HL-60/S4 treated with retinoic acid at 250 ng/mL for 4 days and 3 days (cell line): ENCODE results near the gene GNG11.

Experiments used
- in situ Hi-C: fragments of 300-500 bp; cut with MboI; formaldehyde crosslinking; loops from 2 replicates; pipeline ENCODE4 v1.7.0; 2022; ENCODE audit warnings: low sequenced_read_pairs

Gene GNG11

DNA sequence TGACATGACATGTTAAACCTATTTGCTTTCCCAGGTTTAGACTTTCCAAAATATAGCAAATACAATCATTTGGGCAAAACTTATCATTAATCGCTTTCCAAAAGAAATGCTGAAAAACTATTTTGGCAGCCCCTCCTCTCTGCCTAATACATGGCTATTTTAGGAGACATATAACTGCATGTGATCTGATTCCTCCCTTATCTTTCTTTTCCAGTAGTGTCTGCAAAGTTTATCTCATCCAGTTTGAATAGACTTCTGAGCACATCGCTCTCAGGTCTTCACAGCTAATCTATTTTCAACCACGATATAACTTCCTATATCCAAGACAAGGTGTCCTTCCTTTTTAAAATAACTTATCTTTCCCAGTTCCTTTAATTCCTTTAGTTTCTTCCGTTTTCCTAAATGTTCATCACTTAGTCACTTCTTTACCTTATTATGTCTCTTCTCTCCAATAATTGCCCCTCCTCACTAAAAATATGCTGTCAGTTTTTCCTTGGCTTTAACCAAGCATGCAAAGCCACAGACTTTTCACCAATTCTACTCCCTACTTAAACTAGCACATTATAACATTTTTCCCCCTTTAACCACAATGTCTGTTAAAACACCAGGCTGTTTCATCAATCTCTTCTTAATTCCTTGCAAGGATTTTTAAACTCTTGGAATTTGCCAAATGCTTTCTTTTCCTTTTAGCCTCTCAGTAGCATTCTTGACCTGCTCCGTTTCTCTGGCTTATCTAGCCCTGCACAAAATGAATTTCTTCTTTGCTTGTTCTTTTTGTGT lies 24.4 kb downstream of the GNG11 start:
- in situ Hi-C loops = no loop called here

DNA sequence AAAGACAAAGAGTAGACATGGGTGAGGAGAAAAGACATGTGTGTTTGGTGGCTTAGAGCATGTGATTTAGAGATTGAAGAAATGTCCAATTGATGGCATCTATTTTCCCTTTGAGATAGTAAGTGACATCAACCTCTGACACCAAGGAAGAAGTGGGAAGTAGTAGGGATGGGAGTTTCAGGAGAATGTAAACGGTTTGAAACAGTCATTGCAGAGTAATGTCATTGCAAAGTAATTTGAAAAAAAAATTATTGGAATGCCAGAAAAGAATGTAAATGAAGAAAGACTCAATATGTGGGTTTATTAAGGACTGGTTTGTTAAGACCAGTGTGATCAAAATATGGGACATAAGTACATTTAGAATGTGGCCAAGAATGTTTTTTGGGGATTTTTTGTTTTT lies 26.6 kb downstream of the GNG11 start:
- in situ Hi-C loops = no loop called here

DNA sequence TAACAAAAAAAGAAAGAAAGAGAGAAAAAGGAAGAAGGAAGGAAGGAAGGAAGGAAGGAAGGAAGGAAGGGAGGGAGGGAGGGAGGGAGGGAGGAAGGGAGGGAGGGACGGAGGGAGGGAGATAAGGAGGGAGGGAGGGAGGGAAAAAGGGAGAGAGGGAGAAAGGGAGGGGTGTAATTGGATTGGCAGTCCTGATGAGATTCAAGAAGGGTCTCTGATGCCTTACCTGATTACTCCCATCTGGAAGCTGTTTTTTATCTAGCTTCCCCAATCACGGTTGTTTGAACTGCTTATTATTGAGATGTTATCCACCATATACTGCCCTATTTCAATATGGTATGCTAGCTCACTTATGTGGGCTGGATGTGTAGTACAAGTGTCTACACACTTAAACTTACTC lies 27.3 kb downstream of the GNG11 start:
- in situ Hi-C loops = no loop called here

DNA sequence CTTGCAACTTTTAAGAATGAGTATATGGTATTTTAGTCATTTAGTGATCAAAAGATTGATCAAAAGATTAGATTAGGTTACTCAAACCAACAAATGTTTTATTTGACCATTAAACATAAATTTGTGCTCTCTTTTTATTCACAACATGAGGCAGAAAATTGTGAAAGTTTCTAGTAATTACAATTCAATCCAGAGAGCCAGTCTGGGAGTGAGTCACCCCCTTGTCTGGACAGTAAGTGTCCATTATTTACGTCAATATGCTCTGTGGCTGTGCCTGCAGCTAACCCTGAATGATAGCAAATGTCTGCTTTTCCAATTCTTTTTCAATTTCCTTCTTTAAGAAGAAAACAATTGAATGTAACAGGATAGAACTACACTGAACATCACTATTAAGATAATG lies 27.9 kb downstream of the GNG11 start:
- in situ Hi-C loops = no loop called here

DNA sequence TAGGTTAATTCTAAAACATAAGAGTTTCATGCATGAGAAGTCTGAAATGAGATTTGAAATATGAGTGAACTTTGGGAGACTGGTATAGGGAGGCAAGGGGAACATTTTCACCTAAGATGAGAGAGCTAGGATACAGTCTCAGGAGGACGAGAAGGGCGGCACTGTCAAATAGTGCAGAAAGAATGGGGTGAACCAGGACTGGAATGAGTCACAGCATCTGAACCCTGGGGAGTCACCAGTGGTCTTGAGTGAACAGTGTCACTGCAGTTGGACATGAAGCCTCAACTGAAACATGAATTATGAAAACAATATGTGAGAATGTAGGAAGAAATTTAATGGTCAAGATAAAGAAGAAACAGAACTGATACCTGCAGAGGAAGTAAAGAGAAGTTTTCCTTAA lies 33.8 kb downstream of the GNG11 start:
- in situ Hi-C loops = no loop called here

DNA sequence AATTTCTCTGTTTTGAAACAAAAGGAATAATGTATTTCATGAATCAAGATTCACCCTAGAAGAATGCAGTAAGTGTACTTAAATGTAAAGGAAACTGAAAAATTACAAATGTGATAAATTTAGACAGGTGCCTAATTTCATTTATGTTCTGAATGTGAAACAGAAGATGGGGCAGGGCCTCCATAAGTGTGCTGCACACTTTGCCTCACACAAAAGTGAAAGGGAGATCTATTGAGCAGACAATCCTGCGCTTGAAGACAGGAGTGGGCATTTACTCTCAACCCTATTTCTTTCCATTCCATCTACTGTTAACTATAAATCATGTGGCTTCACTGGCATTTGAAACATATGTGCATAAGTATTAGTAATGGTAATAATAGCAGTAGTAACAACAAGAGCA lies 36.2 kb downstream of the GNG11 start:
- in situ Hi-C loops = no loop called here

DNA sequence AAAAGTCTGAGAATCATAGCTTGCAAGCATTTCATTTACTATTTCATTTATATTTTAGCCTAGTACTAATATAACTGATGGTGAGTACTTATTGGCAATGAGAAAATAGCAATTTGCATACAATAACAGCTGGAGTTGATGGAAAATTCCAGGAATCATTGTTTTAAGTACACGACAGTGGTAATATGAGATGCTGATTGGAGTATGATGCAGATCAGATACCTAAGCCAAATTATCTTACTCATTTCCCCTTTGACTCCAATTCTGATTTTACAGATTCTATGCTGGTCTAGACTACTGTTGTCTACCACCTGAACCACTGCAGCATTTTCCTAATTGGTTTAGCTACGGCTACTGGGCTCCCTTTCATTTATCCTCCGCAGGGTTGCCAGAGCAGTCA lies 36.7 kb downstream of the GNG11 start:
- in situ Hi-C loops = no loop called here

DNA sequence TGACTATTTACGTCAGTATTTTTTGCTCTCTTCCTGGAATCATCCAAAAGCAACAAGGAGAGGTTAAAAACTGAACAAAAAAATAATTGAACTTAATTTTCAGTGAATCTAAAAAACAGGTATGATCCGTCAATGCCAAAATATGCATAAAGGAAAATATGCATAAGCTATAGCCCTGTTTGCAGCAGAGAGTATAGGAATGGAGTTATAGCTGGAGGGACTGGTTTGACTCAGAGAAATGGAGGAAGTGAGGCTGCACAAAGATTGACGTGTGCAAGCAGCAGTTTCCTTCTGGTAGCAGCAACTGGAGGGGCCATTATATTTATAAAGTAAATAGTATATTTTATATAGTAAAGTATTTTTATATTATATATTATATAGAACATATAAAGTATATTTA lies 37.1 kb downstream of the GNG11 start:
- in situ Hi-C loops = no loop called here

DNA sequence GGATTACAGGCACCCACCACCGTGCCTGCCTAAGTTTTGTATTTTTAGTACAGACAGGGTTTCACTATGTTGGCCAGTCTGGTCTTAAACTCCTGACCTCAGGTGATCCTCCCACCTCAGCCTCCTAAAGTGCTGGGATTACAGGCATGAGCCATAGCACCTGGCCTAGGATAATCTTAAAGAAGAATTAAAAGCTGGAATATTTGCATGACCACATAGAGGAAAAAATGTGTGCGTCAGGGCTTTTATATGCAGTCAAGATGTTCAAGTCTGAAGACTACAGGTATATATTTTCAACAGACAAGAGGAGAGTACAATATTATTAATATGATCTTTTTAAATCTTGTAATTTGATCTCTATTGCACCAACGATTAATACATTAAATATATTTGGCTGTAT lies 39.5 kb downstream of the GNG11 start:
- in situ Hi-C loops = no loop called here

DNA sequence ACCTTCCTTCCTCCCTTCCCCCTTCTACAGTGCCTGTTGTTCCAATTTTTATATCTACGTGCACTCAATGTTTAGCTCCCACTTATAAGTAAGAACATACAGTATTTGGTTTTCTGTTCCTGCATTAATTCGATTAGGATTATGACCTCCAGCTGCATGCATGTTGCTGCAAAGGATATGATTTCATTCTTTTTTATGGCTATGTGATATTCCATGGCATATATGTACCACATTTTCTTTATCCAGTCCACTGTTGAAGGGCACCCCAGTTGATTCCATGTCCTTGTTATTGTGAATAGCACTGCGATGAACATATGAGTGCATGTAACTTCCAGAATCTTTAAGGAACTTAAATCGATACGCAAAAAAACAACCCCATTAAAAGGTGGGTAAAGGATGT lies 42.7 kb downstream of the GNG11 start:
- in situ Hi-C loops = no loop called here

DNA sequence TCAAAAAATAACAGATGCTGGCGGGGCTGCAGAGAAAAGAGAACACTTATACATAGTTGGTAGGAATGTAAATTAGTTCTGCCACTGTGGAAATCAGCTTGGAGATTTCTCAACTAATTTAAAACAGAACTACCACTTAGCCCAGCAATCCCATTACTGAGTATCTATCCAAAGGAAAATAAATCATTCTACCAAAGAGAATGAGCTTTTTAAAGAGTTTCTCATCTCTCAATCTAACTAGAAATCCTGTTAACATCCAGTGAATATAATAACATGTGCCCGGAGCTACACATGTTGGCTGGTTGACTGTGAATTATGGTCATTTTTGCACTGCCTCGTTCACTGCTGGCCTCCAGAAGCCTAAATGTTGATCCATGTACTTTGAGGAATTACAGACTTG lies 43.3 kb downstream of the GNG11 start:
- in situ Hi-C loops = no loop called here

DNA sequence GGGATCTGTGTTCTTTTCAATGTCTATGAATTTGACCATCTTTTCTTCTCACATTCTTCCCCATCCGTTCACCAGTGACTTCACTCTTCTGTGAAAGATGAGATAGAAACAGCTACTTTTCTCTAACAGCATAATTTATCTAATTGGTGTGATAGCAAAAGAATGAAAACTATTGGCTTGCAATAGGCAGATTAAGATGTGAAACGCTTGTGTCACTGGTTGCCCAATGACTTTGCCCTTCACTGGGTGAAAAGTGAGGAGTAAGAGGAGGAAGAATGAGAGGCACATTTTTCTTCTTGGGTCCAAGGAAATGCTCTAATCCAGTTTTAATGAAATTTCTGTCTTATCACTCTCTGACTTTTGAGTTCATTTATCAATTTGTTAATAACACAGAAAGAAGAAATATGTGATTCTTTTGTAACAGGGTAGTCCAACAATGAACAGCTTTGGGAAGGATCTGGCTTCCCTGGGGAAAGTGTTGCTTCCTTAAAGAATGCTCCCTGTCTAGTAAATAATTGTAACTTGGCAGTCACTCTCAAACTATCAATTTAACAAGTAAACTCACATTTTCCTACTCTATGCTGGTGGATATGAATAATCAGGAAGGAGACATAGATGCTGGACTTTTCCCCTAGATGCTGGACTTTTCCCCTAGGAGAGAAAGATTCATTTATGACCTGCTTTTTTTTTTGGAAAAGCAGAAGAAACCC lies 47.5 kb downstream of the GNG11 start:
- in situ Hi-C loops = no loop called here

DNA sequence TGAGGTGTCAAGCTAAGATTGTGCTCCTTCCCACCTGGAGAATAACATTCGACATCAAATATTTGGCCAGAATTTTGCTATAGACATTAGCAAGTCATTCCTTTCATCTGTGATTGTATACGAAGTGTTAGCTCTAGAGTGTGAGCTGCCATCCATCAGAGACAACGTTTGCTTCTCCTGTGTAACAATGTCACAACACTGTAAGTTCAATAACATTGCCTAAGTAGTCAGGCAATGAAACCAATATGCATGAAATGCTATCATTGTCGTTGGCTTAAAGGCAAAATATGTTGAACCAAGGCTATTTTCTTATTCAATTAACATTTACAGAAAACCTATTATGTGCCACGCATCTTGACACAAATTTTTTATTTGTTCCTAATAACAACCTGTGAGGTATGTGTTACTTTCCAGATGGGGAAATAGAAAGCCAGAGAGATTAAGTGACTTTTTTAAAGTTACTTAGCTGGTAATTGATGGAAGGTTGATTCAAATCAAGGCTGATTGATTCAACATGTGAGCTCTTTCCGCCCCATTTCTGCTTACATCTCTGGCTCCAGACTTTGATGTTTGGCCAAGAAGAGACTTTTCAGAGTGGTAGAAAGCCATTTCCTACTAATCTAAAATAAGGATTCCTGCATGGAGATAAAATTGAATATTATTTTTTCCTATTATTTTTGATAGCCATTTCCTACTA lies 50.6 kb downstream of the GNG11 start:
- in situ Hi-C loops = no loop called here

DNA sequence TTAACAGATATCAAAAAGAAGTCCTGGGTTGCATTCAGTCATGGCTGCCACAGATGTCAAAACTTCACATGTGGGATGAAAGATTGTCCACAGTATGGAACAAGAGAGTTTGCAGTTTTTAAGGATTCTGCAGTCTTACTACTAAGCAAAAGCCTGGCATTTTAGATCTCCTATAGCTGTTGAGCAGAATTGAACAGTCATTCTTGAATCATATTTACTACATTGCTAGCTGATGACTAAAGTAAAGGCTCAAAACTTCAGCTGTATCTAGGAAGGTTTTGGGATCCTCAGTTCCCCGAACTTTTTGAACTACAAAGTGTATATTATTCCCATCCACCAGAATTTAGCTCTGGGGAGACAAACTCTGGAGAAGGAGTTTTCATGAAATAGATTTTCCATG lies 51.6 kb downstream of the GNG11 start:
- in situ Hi-C loops = no loop called here

DNA sequence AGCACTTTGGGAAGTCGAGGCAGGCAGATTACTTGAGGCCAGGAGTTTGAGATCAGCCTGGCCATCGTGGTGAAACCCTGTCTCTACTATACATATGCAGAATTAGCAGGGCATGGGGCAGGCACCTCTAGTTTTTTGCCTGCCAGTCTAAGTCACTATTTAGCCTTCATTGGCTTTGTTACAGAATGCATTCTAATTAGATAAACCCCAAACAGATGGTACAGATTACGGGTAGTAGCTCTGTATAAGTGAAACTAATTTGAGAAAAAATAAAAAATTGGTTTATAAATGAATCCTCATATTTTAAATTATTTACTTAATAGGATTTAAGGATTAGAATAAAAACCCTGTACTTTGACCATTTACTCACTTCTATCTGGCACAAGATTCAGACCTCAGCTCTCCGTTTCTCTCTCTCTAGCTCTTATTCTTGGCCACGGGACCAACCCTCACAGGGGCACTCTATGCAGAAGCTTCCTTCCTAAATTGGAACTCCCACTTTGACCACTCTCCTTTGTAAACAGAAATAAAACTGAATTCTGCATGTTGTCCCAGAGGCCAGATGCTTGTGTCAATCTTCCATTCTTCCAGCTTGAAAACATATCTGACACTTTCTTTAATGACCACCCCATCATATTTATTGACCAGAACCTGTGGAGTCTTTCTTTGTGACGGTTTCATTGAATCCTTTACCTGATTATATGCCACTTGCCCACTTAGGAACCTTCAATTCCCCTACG lies 55.8 kb downstream of the GNG11 start:
- in situ Hi-C loops = no loop called here
